ENCODE data around the gene VSTM2L. TPM values are rescaled to one million over a fixed set of nuclear protein-coding genes. Genes with fewer than 3 reads are reported as not detected.
A peak's percentile ranks its signal among the peaks of the same experiment; 100 is the strongest.

Gene VSTM2L
- total and polyA plus RNA-seq, 9 of the 15 experiments (the other 6 are each of a cell fraction or from before 2014, with no cell fraction given): not detected

GRCh38 chr20:37915434-37915787 is 12.5 kb downstream of the VSTM2L start:
- BruUV-seq (replicated peaks): no TSS peak
- Histone ChIP-seq H3K9me1 (ENCODE audit: control insufficient read depth, insufficient read depth, low read length) (peaks cover 3% of the 10 kb centered on the region), H3K9ac (ENCODE audit: insufficient read depth in 1 of 2, low read depth in 2 of 2, low read length in 2 of 2) (no peak overlapping the region), H3K79me2 (ENCODE audit: control insufficient read depth, insufficient read depth, low read length) (no peaks in the 10 kb centered on the region), H3K4me2 (ENCODE audit: insufficient read depth, low read length) (no peak overlapping the region), H2AFZ (ENCODE audit: low read depth, low read length) (no peak overlapping the region), H3K27ac (ENCODE audit: extremely low read depth, low read depth, low read length) (no peak overlapping the region), H3K9me3 (replicated peaks; ENCODE audit: control insufficient read depth, insufficient read depth, low read depth, low read length) (no peaks in the 10 kb centered on the region), H3K4me1 (replicated peaks in 1 of 2; ENCODE audit: control insufficient read depth in 2 of 2, insufficient read depth in 2 of 2, low read length in 2 of 2) (peaks cover 0 to 13% of the 10 kb centered on the region in 2 experiments; a peak in 2 of 5 replicates), H4K20me1 (replicated peaks; ENCODE audit: control insufficient read depth, insufficient read depth, low read length) (peaks cover 9% of the 10 kb centered on the region; the same call in 1 of the 2 replicates), H3K36me3 (ENCODE audit: control insufficient read depth, insufficient read depth, low read length) (no peaks in the 10 kb centered on the region), H3K27me3 (ENCODE audit: control insufficient read depth in 2 of 2, insufficient read depth in 2 of 2, low read length in 2 of 2) (peaks cover 44 to 91% of the 10 kb centered on the region in 2 experiments), H3K4me3 (no peak overlapping the region)
- intact Hi-C loops (cut with micrococcal nuclease) (no loop called here), in situ Hi-C loops (cut with MboI) (no loop called here)
- 5% methylated on average over 10 of the region's 10 CpGs for WGBS (ENCODE audit: insufficient coverage, low coverage, missing lambda C conversion rate)
- CTCF ChIA-PET (ENCODE audit: low intra/inter-chr PET ratio): no interaction called here
- no peak for TF ChIP-seq NCOA1 (IDR thresholded peaks at IDR 0.05; ENCODE audit: low read depth)
- no peak for TF ChIP-seq ZNF174 (CRISPR knock-in tag; IDR thresholded peaks at IDR 0.05)
- no peak for TF ChIP-seq SMAD3 (CRISPR knock-in tag; conservative IDR thresholded peaks at IDR 0.05)
- TF ChIP-seq ZNF282 (CRISPR knock-in tag; IDR thresholded peaks at IDR 0.05): no peak
- DNase-seq (ENCODE audit: extremely low read depth in 1 of 4, low spot score in 3 of 4) (no peak), FAIRE-seq (no peak), ATAC-seq (peak; percentile 16)
- POLR2A ChIA-PET: no interaction called here

GRCh38 chr20:37915800-37916570 is 13.1 kb downstream of the VSTM2L start:
- H3K9me1 ChIP-seq (ENCODE audit: control insufficient read depth, insufficient read depth, low read length): peaks cover 3% of the 10 kb centered on the region
- H3K9me3 ChIP-seq (replicated peaks; ENCODE audit: control insufficient read depth, insufficient read depth, low read depth, low read length): no peaks in the 10 kb centered on the region
- H4K20me1 ChIP-seq (replicated peaks; ENCODE audit: control insufficient read depth, insufficient read depth, low read length): peaks cover 11% of the 10 kb centered on the region; the same call in 1 of the 2 replicates
- peaks cover 0 to 13% of the 10 kb centered on the region in 2 experiments; a peak in 2 of 5 replicates for H3K4me1 ChIP-seq (replicated peaks in 1 of 2; ENCODE audit: control insufficient read depth in 2 of 2, insufficient read depth in 2 of 2, low read length in 2 of 2)
- H3K4me2 ChIP-seq (ENCODE audit: insufficient read depth, low read length): no peak overlapping the region
- H3K4me3 ChIP-seq: no peak overlapping the region
- FAIRE-seq: no peak
- peak in 3 of 4 experiments; percentile 38 to 54 (median 53) for DNase-seq (ENCODE audit: extremely low read depth in 1 of 4, low spot score in 3 of 4)
- in situ Hi-C loops (cut with MboI): no loop called here
- H3K9ac ChIP-seq (ENCODE audit: insufficient read depth in 1 of 2, low read depth in 2 of 2, low read length in 2 of 2): peak overlapping the region in 1 of 2 experiments; percentile 33; a peak in 1 of 4 replicates
- peaks cover 44 to 96% of the 10 kb centered on the region in 2 experiments for H3K27me3 ChIP-seq (ENCODE audit: control insufficient read depth in 2 of 2, insufficient read depth in 2 of 2, low read length in 2 of 2)
- no peak overlapping the region for H2AFZ ChIP-seq (ENCODE audit: low read depth, low read length)
- WGBS (ENCODE audit: insufficient coverage, low coverage, missing lambda C conversion rate): 4% methylated on average over 21 of the region's 21 CpGs
- intact Hi-C loops (cut with micrococcal nuclease): no loop called here
- no TSS peak for BruUV-seq (replicated peaks)
- TF ChIP-seq CBX1 (IDR thresholded peaks at IDR 0.05; ENCODE audit: low read depth) (no peak), ZNF274 (IDR thresholded peaks at IDR 0.05; ENCODE audit: borderline replicate concordance, low read depth, low read length) (no peak), ILK (tag; IDR thresholded peaks at IDR 0.05; ENCODE audit: borderline replicate concordance, low read depth) (no peak), ZNF707 (CRISPR knock-in tag; conservative IDR thresholded peaks at IDR 0.05) (no peak), TOE1 (IDR thresholded peaks at IDR 0.05; ENCODE audit: borderline replicate concordance) (no peak), TOE1 (CRISPR knock-in tag; IDR thresholded peaks at IDR 0.05; ENCODE audit: borderline replicate concordance, low read depth) (no peak), ZNF695 (CRISPR knock-in tag; IDR thresholded peaks at IDR 0.05) (no peak), KLF10 (CRISPR knock-in tag; IDR thresholded peaks at IDR 0.05) (no peak)
- H3K36me3 ChIP-seq (ENCODE audit: control insufficient read depth, insufficient read depth, low read length): no peaks in the 10 kb centered on the region
- H3K27ac ChIP-seq (ENCODE audit: extremely low read depth, low read depth, low read length): no peak overlapping the region
- ATAC-seq: 0 out of 3 replicates have a peak, but pooled peaks have one; percentile 25
- no peaks in the 10 kb centered on the region for H3K79me2 ChIP-seq (ENCODE audit: control insufficient read depth, insufficient read depth, low read length)
- ChIA-PET CTCF (ENCODE audit: low intra/inter-chr PET ratio) (no interaction called here), POLR2A (interaction anchor here (0.7 kb wide), 1 partner anchor 392 kb away, joined by 3 read pairs; no protein-coding TSS in a partner anchor)

All from K562 (cell line).